Measurements from ENCODE around the gene ATPAF1.
"Not testable (repeated sequence)": the region's sequence is repeated elsewhere in the genome, so short reads cannot be mapped to it uniquely, and the experiment has no call there.

ATPAF1 gene

DNA sequence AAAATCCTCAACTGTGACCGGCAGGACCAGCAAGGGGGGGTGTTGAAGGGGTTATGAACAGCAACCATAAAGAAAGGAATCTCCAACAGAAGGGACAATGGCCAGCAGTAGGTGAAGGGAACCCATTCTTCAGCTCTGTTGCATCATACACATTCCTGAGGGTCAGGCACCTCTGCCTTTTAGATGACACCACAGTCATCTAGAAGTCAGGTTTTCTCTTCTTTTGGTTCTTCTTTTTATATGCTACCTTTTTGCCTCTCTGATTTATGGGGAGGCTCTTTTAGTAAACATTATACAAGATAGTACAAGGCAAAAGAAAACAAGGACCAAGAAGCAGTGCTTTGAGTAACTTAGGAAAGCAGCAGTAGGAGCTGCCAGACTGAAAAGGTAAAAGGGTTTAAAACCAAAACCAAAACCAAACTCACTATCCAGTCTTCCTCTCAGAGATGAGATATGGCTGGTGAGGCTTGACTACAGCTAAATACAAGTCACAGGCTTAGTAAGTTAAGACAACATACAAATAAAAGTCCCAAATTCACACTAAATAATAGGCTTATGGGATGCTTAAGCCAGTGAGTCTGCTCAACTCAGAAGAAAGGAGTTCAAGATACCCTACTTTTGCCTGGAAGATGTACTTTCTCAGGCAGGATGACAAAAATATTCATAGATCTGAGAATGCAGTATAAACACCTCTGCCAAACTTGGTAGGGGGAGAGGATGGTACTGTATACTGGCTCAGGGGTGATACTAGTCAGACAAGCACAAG is 7.6 kb upstream of the ATPAF1 start:
- Histone ChIP-seq H3K4me1 (ENCODE audit: insufficient read depth, low read length) (no peaks in the 10 kb centered on the region), H3K36me3 (ENCODE audit: insufficient read depth, low read length) (peaks cover 53% of the 10 kb centered on the region), H3K9me3 (ENCODE audit: low read length) (no peaks in the 10 kb centered on the region), H2AFZ (ENCODE audit: low read depth, low read length) (no peak overlapping the region), H3K27me3 (ENCODE audit: insufficient read depth, low read length) (no peaks in the 10 kb centered on the region), H3K4me3 (ENCODE audit: low read length) (no peak overlapping the region)

DNA sequence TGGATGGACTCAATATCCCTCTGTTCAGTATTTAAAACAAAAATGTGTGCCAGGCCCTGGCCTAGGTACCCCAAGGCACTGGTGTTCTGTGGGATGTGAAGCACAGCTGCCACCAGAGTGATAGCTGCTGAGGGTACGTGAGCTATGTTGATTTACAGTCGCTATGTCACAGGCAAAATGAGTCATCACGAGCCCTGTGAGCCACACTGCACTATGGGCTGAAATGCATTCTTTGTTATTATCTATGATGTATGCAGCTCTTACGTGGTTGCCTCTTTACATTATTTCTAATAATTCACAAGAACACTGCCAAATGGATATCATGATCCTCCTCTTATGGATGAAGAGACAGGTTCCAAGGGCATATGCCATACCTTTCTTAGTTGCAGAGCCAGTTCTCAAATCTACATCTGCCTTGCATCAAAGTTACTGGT is 5.6 kb upstream of the ATPAF1 start:
- H3K4me3 ChIP-seq (ENCODE audit: low read length), result no peak overlapping the region
- H3K27me3 ChIP-seq (ENCODE audit: insufficient read depth, low read length), result no peaks in the 10 kb centered on the region
- peaks cover 36% of the 10 kb centered on the region for H3K36me3 ChIP-seq (ENCODE audit: insufficient read depth, low read length)
- no peak overlapping the region for H2AFZ ChIP-seq (ENCODE audit: low read depth, low read length)
- H3K4me1 ChIP-seq (ENCODE audit: insufficient read depth, low read length), result no peaks in the 10 kb centered on the region
- H3K9me3 ChIP-seq (ENCODE audit: low read length), result no peaks in the 10 kb centered on the region

DNA sequence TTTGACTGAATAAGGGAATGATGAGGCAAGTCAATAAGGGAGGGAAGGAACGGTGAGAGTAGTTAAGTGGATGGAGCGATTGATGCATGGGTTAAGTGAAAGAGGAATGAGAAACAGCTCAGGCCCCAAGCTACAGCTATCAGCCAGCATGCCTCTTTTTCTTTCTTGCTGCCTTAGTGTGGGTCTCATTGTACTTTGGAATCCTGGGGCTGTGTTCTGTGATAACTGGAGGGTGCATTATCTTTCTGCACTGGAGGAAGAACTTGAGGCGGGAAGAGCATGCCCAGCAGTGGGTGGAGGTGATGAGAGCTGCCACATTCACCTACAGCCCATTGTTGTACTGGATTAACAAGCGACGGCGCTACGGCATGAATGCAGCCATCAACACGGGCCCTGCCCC is 4.5 kb upstream of the ATPAF1 start:
- Histone ChIP-seq H3K4me3 (ENCODE audit: low read length) (no peak overlapping the region), H2AFZ (ENCODE audit: low read depth, low read length) (no peak overlapping the region), H3K4me1 (ENCODE audit: insufficient read depth, low read length) (no peaks in the 10 kb centered on the region), H3K9me3 (ENCODE audit: low read length) (no peaks in the 10 kb centered on the region), H3K27me3 (ENCODE audit: insufficient read depth, low read length) (no peaks in the 10 kb centered on the region), H3K36me3 (ENCODE audit: insufficient read depth, low read length) (peaks cover 28% of the 10 kb centered on the region)

DNA sequence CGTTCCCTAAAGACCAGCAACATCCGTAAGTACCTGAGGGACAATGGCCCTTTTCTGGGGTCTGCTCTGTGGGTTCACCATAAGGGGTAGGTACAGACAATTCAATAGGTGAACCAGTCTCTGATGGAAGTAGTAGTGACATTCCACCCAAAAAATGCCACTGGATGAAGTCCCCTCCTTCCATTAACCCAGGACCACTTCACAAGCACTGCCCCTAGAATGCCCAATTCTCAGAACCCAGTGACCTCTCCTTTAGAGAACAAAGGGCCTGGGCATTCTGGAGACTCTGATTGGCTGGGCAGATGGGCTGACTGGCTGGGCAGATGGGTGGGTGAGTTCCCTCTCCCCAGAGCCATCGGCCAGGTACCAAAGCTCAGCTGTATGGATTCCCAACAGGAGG is 3.4 kb upstream of the ATPAF1 start, which contains the start of gene TEX38:
Gene TEX38 (plus strand): TSS at position 301 of the 400 bp plus-strand sequence. CDS start 81 bp downstream, at position 382.
- H3K4me1 ChIP-seq (ENCODE audit: insufficient read depth, low read length), result peaks cover 9% of the 10 kb centered on the region
- H3K4me3 ChIP-seq (ENCODE audit: low read length), result no peak within 1 kb of the TSS
- no peak within 1 kb of the TSS for H2AFZ ChIP-seq (ENCODE audit: low read depth, low read length)
- no peaks in the 10 kb centered on the region for H3K9me3 ChIP-seq (ENCODE audit: low read length)
- H3K27me3 ChIP-seq (ENCODE audit: insufficient read depth, low read length), result no peaks in the 10 kb centered on the region
- peaks cover 18% of the 10 kb centered on the region for H3K36me3 ChIP-seq (ENCODE audit: insufficient read depth, low read length)

DNA sequence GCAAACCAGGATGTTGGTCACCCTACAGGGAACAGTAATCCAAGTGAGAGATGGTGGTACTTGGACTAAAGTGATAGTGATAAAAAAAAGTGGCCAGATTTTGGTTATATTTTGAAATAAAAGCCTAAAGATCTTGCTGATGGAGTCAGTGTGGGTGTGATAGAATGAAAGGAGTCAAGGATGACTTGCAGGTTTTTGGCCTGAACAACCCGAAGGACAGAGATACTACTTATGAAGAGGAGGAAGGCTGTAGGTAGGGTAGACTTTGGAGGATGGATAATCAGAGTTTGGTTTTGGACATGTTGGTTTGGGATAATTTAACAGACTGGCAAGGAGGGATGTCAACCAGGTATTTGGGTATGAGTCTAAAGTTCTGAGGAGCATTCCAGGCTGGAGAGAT is 2.0 kb upstream of the ATPAF1 start:
- Histone ChIP-seq H3K4me1 (ENCODE audit: insufficient read depth, low read length) (peaks cover 10% of the 10 kb centered on the region), H3K9me3 (ENCODE audit: low read length) (no peaks in the 10 kb centered on the region), H2AFZ (ENCODE audit: low read depth, low read length) (no peak overlapping the region), H3K36me3 (ENCODE audit: insufficient read depth, low read length) (peaks cover 8% of the 10 kb centered on the region), H3K27me3 (ENCODE audit: insufficient read depth, low read length) (no peaks in the 10 kb centered on the region), H3K4me3 (ENCODE audit: low read length) (no peak overlapping the region)

DNA sequence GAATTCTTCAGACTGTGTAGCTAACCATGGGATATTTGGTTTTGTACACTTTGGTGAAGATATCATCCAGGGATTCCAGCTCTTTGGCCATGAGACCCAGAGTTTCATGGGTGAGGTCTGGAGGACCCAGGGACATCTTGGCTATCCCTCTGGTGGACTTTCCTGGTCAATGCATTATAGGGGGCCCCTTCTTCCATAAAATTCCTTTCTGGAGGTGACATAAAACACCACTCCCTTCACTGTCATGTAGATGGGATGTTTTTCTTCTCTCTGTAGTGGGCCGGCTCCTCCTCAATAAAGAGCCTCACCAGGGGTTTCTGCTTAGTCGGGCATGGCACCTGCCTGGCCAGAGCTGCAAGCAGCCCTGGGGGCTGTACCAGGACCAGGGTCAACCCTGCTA is 2.2 kb downstream of the ATPAF1 start:
- H2AFZ ChIP-seq (ENCODE audit: low read depth, low read length), result no peak overlapping the region
- H3K4me3 ChIP-seq (ENCODE audit: low read length), result no peak overlapping the region
- H3K27me3 ChIP-seq (ENCODE audit: insufficient read depth, low read length), result no peaks in the 10 kb centered on the region
- peaks cover 10% of the 10 kb centered on the region for H3K4me1 ChIP-seq (ENCODE audit: insufficient read depth, low read length)
- peaks cover 17% of the 10 kb centered on the region for H3K36me3 ChIP-seq (ENCODE audit: insufficient read depth, low read length)
- H3K9me3 ChIP-seq (ENCODE audit: low read length), result no peaks in the 10 kb centered on the region

DNA sequence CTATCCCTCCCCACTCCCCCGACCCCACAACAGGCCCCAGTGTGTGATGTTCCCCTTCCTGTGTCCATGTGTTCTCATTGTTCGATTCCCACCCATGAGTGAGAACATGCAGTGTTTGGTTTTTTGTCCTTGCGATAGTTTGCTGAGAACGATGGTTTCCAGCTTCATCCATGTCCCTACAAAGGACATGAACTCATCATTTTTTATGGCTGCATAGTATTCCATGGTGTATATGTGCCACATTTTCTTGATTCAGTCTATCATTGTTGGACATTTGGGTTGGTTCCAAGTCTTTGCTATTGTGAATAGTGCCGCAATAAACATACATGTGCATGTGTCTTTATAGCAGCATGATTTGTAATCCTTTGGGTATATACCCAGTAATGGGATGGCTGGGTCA is 5.2 kb downstream of the ATPAF1 start:
- not testable (repeated sequence) for H3K4me3 ChIP-seq (ENCODE audit: low read length); H2AFZ ChIP-seq (ENCODE audit: low read depth, low read length); H3K4me1 ChIP-seq (ENCODE audit: insufficient read depth, low read length); H3K9me3 ChIP-seq (ENCODE audit: low read length); H3K27me3 ChIP-seq (ENCODE audit: insufficient read depth, low read length)
- H3K36me3 ChIP-seq (ENCODE audit: insufficient read depth, low read length), result peaks cover 32% of the 10 kb centered on the region

DNA sequence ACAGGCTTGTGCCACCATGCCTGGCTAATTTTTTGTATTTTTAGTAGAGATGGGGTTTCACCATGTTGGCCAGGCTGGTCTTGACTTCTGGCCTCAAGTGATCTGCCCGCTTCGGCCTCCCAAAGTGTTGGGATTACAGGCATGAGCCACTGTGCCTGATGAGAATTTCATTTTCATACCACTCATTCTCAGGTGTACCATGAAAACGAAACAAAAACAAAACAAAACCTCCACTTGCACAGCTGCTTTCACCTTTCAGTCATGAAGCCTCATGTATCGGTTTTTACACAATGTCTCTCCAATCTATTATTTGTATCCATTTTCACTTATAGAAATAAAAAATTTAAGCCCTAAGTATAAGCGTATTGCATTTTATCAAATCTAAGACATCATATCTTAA is 8.0 kb downstream of the ATPAF1 start:
- H3K4me1 ChIP-seq (ENCODE audit: insufficient read depth, low read length); H2AFZ ChIP-seq (ENCODE audit: low read depth, low read length): not testable (repeated sequence)
- peaks cover 54% of the 10 kb centered on the region for H3K36me3 ChIP-seq (ENCODE audit: insufficient read depth, low read length)

DNA sequence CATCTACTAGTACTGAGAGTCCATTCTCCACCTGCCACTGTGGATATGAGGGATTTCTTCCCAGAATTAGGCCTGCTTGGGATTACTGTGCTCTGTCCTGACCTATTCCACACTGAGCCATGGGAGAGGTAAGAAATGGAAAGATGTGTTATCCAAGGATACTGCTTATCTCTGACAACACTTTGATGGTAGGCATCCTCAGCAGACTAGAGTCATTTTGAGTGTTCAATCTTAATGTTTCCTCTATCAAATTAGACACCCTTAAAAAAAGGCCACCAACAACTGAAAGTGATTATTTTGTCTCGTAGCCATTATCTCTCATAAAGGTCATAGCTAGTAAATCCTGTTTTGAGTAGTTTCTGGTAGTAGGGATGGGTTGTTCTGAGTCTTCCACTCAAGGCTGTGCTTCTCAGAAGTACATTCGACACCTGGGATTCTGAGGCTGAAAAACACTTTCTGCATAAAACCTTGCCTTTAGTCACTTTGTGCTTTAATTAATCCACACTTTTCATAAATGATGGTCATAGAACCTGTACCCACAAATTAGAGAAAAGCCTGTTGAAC is 8.8 kb downstream of the ATPAF1 start:
- Histone ChIP-seq H3K36me3 (ENCODE audit: insufficient read depth, low read length) (peaks cover 53% of the 10 kb centered on the region), H3K4me3 (ENCODE audit: low read length) (no peak overlapping the region), H2AFZ (ENCODE audit: low read depth, low read length) (no peak overlapping the region), H3K9me3 (ENCODE audit: low read length) (peaks cover 8% of the 10 kb centered on the region), H3K27me3 (ENCODE audit: insufficient read depth, low read length) (no peaks in the 10 kb centered on the region), H3K4me1 (ENCODE audit: insufficient read depth, low read length) (no peaks in the 10 kb centered on the region)

More for the DNA sequence above, 8.0 kb downstream of the ATPAF1 start:
- H3K27me3 ChIP-seq (ENCODE audit: insufficient read depth, low read length); H3K9me3 ChIP-seq (ENCODE audit: low read length); H3K4me3 ChIP-seq (ENCODE audit: low read length): not testable (repeated sequence)

DNA sequence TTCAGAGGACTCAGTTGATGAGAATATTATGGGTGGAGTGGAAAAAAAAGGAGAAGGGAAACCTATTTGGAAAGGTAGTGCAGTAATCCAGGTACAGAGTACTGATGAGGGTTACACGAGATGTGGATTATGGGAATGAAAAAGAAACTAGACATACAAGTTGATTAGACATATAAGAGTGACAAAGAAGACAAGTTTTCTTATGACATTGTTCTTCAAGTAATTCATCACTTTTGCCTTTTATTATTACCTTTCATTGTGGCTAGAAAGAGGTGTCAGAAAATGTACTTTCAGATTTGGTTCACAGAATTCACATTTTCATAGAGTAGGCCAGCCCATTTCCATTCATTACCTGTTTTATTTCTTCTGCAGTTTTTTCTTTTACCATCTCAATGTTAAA is 10.4 kb downstream of the ATPAF1 start:
- Histone ChIP-seq H3K27me3 (ENCODE audit: insufficient read depth, low read length) (no peaks in the 10 kb centered on the region), H2AFZ (ENCODE audit: low read depth, low read length) (no peak overlapping the region), H3K4me1 (ENCODE audit: insufficient read depth, low read length) (no peaks in the 10 kb centered on the region), H3K36me3 (ENCODE audit: insufficient read depth, low read length) (peaks cover 45% of the 10 kb centered on the region), H3K4me3 (ENCODE audit: low read length) (no peak overlapping the region), H3K9me3 (ENCODE audit: low read length) (peaks cover 8% of the 10 kb centered on the region)

DNA sequence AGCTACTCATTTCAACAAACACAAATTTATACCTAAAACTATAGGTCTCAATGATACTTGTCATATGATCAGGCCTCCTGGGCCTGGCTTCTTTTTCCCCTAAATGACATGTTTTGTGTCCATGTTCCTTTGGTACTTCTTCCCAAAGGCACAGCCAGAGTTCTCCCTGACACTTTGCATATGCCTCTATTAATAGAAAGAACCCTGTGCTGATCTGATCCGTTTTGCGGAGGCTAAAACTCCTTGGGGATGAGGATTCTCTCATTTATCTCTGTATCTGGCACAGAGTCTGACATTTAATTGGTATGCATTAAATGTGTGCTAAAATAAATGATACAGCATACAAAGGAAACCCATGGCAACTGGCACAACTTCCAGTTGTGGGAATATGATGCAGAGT is 11.5 kb downstream of the ATPAF1 start:
- Histone ChIP-seq H3K9me3 (ENCODE audit: low read length) (peaks cover 8% of the 10 kb centered on the region), H3K36me3 (ENCODE audit: insufficient read depth, low read length) (peaks cover 54% of the 10 kb centered on the region), H3K27me3 (ENCODE audit: insufficient read depth, low read length) (no peaks in the 10 kb centered on the region), H3K4me3 (ENCODE audit: low read length) (no peak overlapping the region), H2AFZ (ENCODE audit: low read depth, low read length) (no peak overlapping the region), H3K4me1 (ENCODE audit: insufficient read depth, low read length) (no peaks in the 10 kb centered on the region)

DNA sequence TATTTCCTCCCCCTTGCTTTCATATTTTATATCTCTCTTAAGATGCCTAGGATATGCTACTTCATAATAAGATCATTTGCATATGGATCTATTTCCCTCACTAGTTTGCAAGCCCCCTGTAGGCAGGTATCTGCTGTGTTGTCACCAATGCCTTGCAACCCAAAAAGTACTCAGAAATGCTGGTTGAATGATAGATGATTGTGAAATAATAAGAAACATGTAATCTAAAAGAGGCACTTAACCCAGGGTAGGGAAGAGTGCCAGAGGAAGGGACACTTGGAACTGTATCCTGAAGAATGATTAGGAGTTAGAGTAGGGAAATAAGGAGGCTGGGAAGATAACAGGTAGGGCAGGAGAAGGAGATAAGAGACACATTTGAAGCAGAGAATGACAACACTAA is 12.3 kb downstream of the ATPAF1 start:
- Histone ChIP-seq H3K4me1 (ENCODE audit: insufficient read depth, low read length) (no peaks in the 10 kb centered on the region), H3K9me3 (ENCODE audit: low read length) (peaks cover 8% of the 10 kb centered on the region), H3K27me3 (ENCODE audit: insufficient read depth, low read length) (no peaks in the 10 kb centered on the region), H3K4me3 (ENCODE audit: low read length) (no peak overlapping the region), H3K36me3 (ENCODE audit: insufficient read depth, low read length) (peaks cover 54% of the 10 kb centered on the region), H2AFZ (ENCODE audit: low read depth, low read length) (no peak overlapping the region)

DNA sequence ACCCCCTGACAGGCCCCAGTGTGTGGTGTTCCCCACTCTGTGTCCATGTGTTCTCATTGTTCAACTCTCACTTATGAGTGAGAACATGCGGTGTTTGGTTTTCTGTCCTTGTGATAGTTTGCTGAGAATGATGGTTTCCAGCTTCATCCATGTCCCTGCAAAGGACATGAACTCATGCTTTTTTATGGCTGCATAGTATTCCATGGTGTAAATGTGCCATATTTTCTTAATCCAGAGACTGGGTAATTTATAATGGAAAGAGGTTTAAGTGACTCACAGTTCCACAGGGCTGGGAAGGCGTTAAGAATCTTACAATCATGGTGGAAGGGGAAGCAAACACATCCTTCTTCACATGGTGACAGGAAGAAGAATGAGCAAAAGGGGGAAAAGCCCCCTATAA is 13.5 kb downstream of the ATPAF1 start:
- not testable (repeated sequence) for H2AFZ ChIP-seq (ENCODE audit: low read depth, low read length); H3K4me3 ChIP-seq (ENCODE audit: low read length); H3K4me1 ChIP-seq (ENCODE audit: insufficient read depth, low read length); H3K27me3 ChIP-seq (ENCODE audit: insufficient read depth, low read length)
- H3K36me3 ChIP-seq (ENCODE audit: insufficient read depth, low read length), result peaks cover 56% of the 10 kb centered on the region
- peaks cover 11% of the 10 kb centered on the region for H3K9me3 ChIP-seq (ENCODE audit: low read length)

DNA sequence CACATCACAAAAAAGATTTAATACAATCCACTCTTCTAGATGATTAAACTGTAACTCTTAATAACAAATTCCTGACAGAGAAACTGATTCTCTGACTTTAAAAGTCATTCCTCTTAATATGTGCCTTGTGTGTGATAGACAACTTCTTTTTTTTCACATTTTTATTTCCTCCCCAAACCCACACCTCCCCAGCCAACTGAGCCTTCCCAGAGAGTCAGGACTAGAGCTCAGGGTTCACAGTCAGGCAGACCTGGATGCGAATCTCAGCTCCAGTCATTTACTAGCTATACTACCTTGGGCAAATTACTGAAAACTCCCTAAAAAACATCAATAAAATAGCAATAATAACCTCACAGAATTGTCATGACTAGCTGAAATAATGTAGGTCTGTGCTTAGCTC is 14.2 kb downstream of the ATPAF1 start:
- Histone ChIP-seq H3K4me3 (ENCODE audit: low read length) (no peak overlapping the region), H3K4me1 (ENCODE audit: insufficient read depth, low read length) (no peaks in the 10 kb centered on the region), H2AFZ (ENCODE audit: low read depth, low read length) (no peak overlapping the region), H3K27me3 (ENCODE audit: insufficient read depth, low read length) (no peaks in the 10 kb centered on the region), H3K9me3 (ENCODE audit: low read length) (peaks cover 14% of the 10 kb centered on the region), H3K36me3 (ENCODE audit: insufficient read depth, low read length) (peaks cover 54% of the 10 kb centered on the region)
